H1 (cell line): Measurements from ENCODE around the gene KLK5. TPM values are rescaled to one million over a fixed set of nuclear protein-coding genes. Genes with fewer than 3 reads are reported as not detected.

Source experiments
- CTCF ChIA-PET: fragments of 300-600 bp; sonication (Branson Sonifier 250); formaldehyde crosslinking; loops from one replicate; lab custom pipeline; 2021; ENCODE audit not compliant: partially characterized antibody; lab: Charles Lee
- POLR2A ChIA-PET: fragments of 300-600 bp; sonication (Branson Sonifier 250); formaldehyde crosslinking; loops from one replicate; lab custom pipeline; 2021; ENCODE audit warnings: inconsistent platforms; ENCODE audit not compliant: partially characterized antibody; lab: Charles Lee
- DNase-seq, 2 experiments: peaks; one replicate each; pipeline versions ENCODE4 v3.0.0 to v3.0.0-alpha.2; 2010 to 2022; ENCODE audit warnings: low spot score in 2 of 2, low read depth in 1 of 2, mixed read lengths in 1 of 2
- FAIRE-seq: peaks from 2 replicates; lab custom pipeline; 2011; peaks lifted over from hg19 to GRCh38; lab: Jason Lieb, UNC
- H2AFZ ChIP-seq: 2 replicates; pipeline ENCODE4 v1.8.1; 2012; ENCODE audit warnings: low read length, inconsistent platforms
- H2AK5ac ChIP-seq: 2 replicates; pipeline ENCODE4 v1.6.1; 2013; ENCODE audit warnings: low read depth, low read length
- H2BK120ac ChIP-seq: replicated peaks from 2 replicates; pipeline ENCODE3; 2013; ENCODE audit warnings: low read depth, low read length, inconsistent platforms
- H2BK12ac ChIP-seq: 2 replicates; pipeline ENCODE4 v1.6.1; 2013; ENCODE audit warnings: low read depth, low read length
- H2BK15ac ChIP-seq: 2 replicates; pipeline ENCODE4 v1.6.1; 2013; ENCODE audit warnings: low read length
- H2BK20ac ChIP-seq: 2 replicates; pipeline ENCODE4 v1.6.1; 2013; ENCODE audit warnings: low read length
- H2BK5ac ChIP-seq: 2 replicates; pipeline ENCODE4 v1.6.1; 2013; ENCODE audit warnings: low read depth, low read length
- H3K14ac ChIP-seq: 2 replicates; pipeline ENCODE4 v1.6.1; 2013; ENCODE audit warnings: inconsistent platforms; ENCODE audit not compliant: insufficient read length
- H3K18ac ChIP-seq: 2 replicates; pipeline ENCODE4 v1.6.1; 2013; ENCODE audit warnings: low read length; ENCODE audit errors: extremely low read depth
- H3K23ac ChIP-seq: 2 replicates; pipeline ENCODE4 v1.6.1; 2013; ENCODE audit warnings: inconsistent platforms; ENCODE audit not compliant: insufficient read length
- H3K23me2 ChIP-seq: 2 replicates; pipeline ENCODE4 v1.6.1; 2013; ENCODE audit warnings: low read depth, low read length
- H3K27ac ChIP-seq: 2 replicates; pipeline ENCODE4 v1.6.1; 2011; ENCODE audit warnings: low read depth, low read length, inconsistent platforms
- H3K27me3 ChIP-seq, 4 experiments: replicated peaks in 1 of 4; 1 replicate in 1 of 4; 2 replicates in 3 of 4; pipeline versions ENCODE4 v1.6.1 to v1.8.1; 2011 to 2013; ENCODE audit warnings: low read length in 3 of 4, mild to moderate bottlenecking in 3 of 4, inconsistent platforms in 2 of 4, mixed read lengths in 2 of 4, moderate library complexity in 1 of 4; ENCODE audit not compliant: control insufficient read depth in 3 of 4, insufficient read depth in 3 of 4; ENCODE audit errors: extremely low read depth in 1 of 4
- H3K36me3 ChIP-seq, 4 experiments: 2 replicates each; pipeline versions ENCODE4 v1.6.1 to v1.8.1; 2011 to 2013; ENCODE audit warnings: mild to moderate bottlenecking in 4 of 4, low read length in 3 of 4, moderate library complexity in 2 of 4, control low read depth in 1 of 4, inconsistent platforms in 1 of 4; ENCODE audit not compliant: insufficient read depth in 4 of 4, control insufficient read depth in 2 of 4
- H3K4ac ChIP-seq: replicated peaks from 2 replicates; pipeline ENCODE3; 2013; ENCODE audit warnings: low read length, low read depth, mixed read lengths, inconsistent platforms; ENCODE audit not compliant: insufficient read length
- H3K4me1 ChIP-seq, 4 experiments: replicated peaks in 1 of 4; 1 replicate in 1 of 4; 2 replicates in 3 of 4; pipeline versions ENCODE4 v1.6.1 to v1.8.1; 2011 to 2013; ENCODE audit warnings: low read length in 3 of 4, inconsistent platforms in 2 of 4, mixed read lengths in 1 of 4; ENCODE audit not compliant: insufficient read depth in 4 of 4, control insufficient read depth in 3 of 4
- H3K4me2 ChIP-seq, 2 experiments: 2 replicates each; pipeline versions ENCODE4 v1.6.1 to v1.8.1; 2011 to 2013; ENCODE audit warnings: low read depth in 2 of 2, low read length in 2 of 2, control low read depth in 1 of 2, inconsistent platforms in 1 of 2, mild to moderate bottlenecking in 1 of 2; ENCODE audit not compliant: insufficient read depth in 1 of 2
- H3K4me3 ChIP-seq, 4 experiments: fragments of 200-600, 300-600 bp in 1 of 4; sonication (generic), shearing (Covaris generic), sonication (Bioruptor Twin) in 1 of 4; 2 replicates each; pipeline versions ENCODE4 v1.5.1 to v1.8.1; 2011 to 2016; ENCODE audit warnings: low read length in 4 of 4, low read depth in 3 of 4, control low read depth in 2 of 4, inconsistent platforms in 2 of 4, mild to moderate bottlenecking in 2 of 4, mixed read lengths in 1 of 4, moderate library complexity in 1 of 4; ENCODE audit not compliant: insufficient read depth in 2 of 4; ENCODE audit errors: extremely low read depth in 1 of 4
- H3K56ac ChIP-seq: replicated peaks from 2 replicates; pipeline ENCODE3; 2013; ENCODE audit warnings: low read depth, mild to moderate bottlenecking, mixed read lengths, low read length, inconsistent platforms; ENCODE audit not compliant: insufficient read length
- H3K79me1 ChIP-seq: 2 replicates; pipeline ENCODE4 v1.6.1; 2013; ENCODE audit warnings: low read depth, low read length, control low read depth
- H3K79me2 ChIP-seq, 2 experiments: 2 replicates each; pipeline versions ENCODE4 v1.6.1 to v1.8.1; 2012 to 2013; ENCODE audit warnings: low read length in 2 of 2, mild to moderate bottlenecking in 2 of 2, inconsistent platforms in 1 of 2; ENCODE audit not compliant: insufficient read depth in 2 of 2, control insufficient read depth in 1 of 2
- H3K9ac ChIP-seq, 4 experiments: replicated peaks in 1 of 4; 1 replicate in 1 of 4; 2 replicates in 3 of 4; pipeline versions ENCODE4 v1.6.1 to v1.8.1; 2011 to 2013; ENCODE audit warnings: low read depth in 3 of 4, low read length in 3 of 4, control low read depth in 2 of 4, mild to moderate bottlenecking in 2 of 4, moderate library complexity in 2 of 4, inconsistent platforms in 1 of 4; ENCODE audit errors: extremely low read depth in 1 of 4
- H3K9me3 ChIP-seq, 2 experiments: 2 replicates each; pipeline versions ENCODE4 v1.6.1 to v1.8.1; 2012 to 2013; ENCODE audit warnings: mild to moderate bottlenecking in 2 of 2, moderate library complexity in 2 of 2, control low read depth in 1 of 2, inconsistent platforms in 1 of 2, low read depth in 1 of 2, low read length in 1 of 2, mixed read lengths in 1 of 2; ENCODE audit not compliant: insufficient read depth in 2 of 2
- H4K20me1 ChIP-seq, 2 experiments: replicated peaks in 1 of 2; 2 replicates each; pipeline versions ENCODE3 to v1.8.1; 2011 to 2013; ENCODE audit warnings: inconsistent platforms in 2 of 2, low read length in 2 of 2, mild to moderate bottlenecking in 1 of 2; ENCODE audit not compliant: insufficient read depth in 2 of 2, control insufficient read depth in 1 of 2
- H4K5ac ChIP-seq: 2 replicates; pipeline ENCODE4 v1.6.1; 2013; ENCODE audit warnings: low read length, low read depth, mixed read lengths, inconsistent platforms; ENCODE audit not compliant: insufficient read length
- H4K8ac ChIP-seq: 2 replicates; pipeline ENCODE4 v1.8.0; 2013; ENCODE audit warnings: mild to moderate bottlenecking, moderate library complexity, low read length, inconsistent platforms; ENCODE audit not compliant: insufficient read depth; ENCODE audit errors: extremely low read depth
- H4K91ac ChIP-seq: replicated peaks from 2 replicates; pipeline ENCODE3; 2013; ENCODE audit warnings: low read length, mixed read lengths, inconsistent platforms; ENCODE audit not compliant: insufficient read length
- EZH2 ChIP-seq: fragments of 200-600 bp; sonication (generic); IDR thresholded peaks from 2 replicates; pipeline ENCODE4 v1.7.1; 2012; ENCODE audit warnings: low read depth, mild to moderate bottlenecking, moderate library complexity, low read length, inconsistent platforms; ENCODE audit not compliant: severe bottlenecking
- MAFK ChIP-seq: IDR thresholded peaks from 2 replicates; pipeline ENCODE4 v1.6.1; 2012; ENCODE audit warnings: low read depth, mild to moderate bottlenecking, improper control_type of control experiment, low read length
- TAF7 ChIP-seq: optimal IDR thresholded peaks from 2 replicates; pipeline ENCODE3; 2011; ENCODE audit warnings: low read depth, mild to moderate bottlenecking, inconsistent platforms, low read length, moderate library complexity, borderline replicate concordance
- USF2 ChIP-seq: IDR thresholded peaks from 2 replicates; pipeline ENCODE4 v1.6.1; 2011; ENCODE audit warnings: low read length, improper control_type of control experiment
- WGBS, 2 experiments: shearing (Covaris generic) in 1 of 2; methylation state at CpG; one replicate each; pipeline versions ENCODE4 v1.1.6 to v1.1.7; 2013 to 2015; ENCODE audit warnings: low lambda C conversion rate in 2 of 2, mixed read lengths in 2 of 2, inconsistent platforms in 1 of 2, low coverage in 1 of 2, missing lambda C conversion rate in 1 of 2; ENCODE audit not compliant: insufficient replicate concordance in 2 of 2, insufficient coverage in 1 of 2, insufficient read length in 1 of 2; ENCODE audit errors: extremely low coverage in 1 of 2, missing lambda C conversion rate in 1 of 2; 5-methylcytosine and 5-hydroxymethylcytosine counted together
- polyA plus RNA-seq, 7 experiments: library from polyadenylated mRNA; depleted of rRNA in 3 of 7; stranded (reverse) in 5 of 7; unstranded in 2 of 7; fragments of >200 nt in 5 of 7; fragments of 200-250 nt in 2 of 7; gene quantifications; 1 replicate in 5 of 7; 2 replicates in 1 of 7; 4 replicates in 1 of 7; pipeline versions ENCODE4 v1.2.1 to v1.2.3, GENCODE V29; 2011 to 2013; ENCODE audit warnings: missing spikeins in 2 of 7, mixed read lengths in 2 of 7
- total RNA-seq: library from RNA; stranded (reverse); fragmentation: NEBNext Ultra II Directional; extraction: Animal tissue kit (Norgen Biotek cat#: 25700); gene quantifications from 2 replicates; pipeline ENCODE4 v1.2.1, GENCODE V29; 2021

Gene KLK5
- total and polyA plus RNA-seq, 2 of the 8 experiments (the other 6 are each of a cell fraction or from before 2014, with no cell fraction given): 0.76 to 2.0 TPM

- H2BK5ac ChIP-seq: no peak overlapping the region
- H4K8ac ChIP-seq: no peak overlapping the region
- no peak overlapping the region for H2AFZ ChIP-seq
- peak overlapping the region; percentile 57 for H4K91ac ChIP-seq
- H3K27ac ChIP-seq: no peak overlapping the region
- WGBS, 2 experiments: 90% methylated on average over 6 of the region's 6 CpGs; no CpG with 5 or more reads in 1 of the 2 experiments
- H4K5ac ChIP-seq: no peak overlapping the region
- peaks cover 23 to 26% of the 10 kb centered on the region in 2 experiments for H3K9me3 ChIP-seq
- no peak overlapping the region for H3K14ac ChIP-seq
- H2BK20ac ChIP-seq: no peak overlapping the region
- H3K4ac ChIP-seq: no peak overlapping the region
- H3K79me1 ChIP-seq: no peaks in the 10 kb centered on the region
- H2BK120ac ChIP-seq: no peak overlapping the region
- no peaks in the 10 kb centered on the region for H3K79me2 ChIP-seq
- H3K23ac ChIP-seq: no peak overlapping the region
- H3K27me3 ChIP-seq: peaks cover 0 to 3% (median 1%) of the 10 kb centered on the region in 4 experiments; a peak in 1 of 7 replicates
- H4K20me1 ChIP-seq: peaks cover 0 to 2% of the 10 kb centered on the region in 2 experiments
- no peak for DNase-seq
- no peak overlapping the region for H2BK12ac ChIP-seq
- no peak overlapping the region for H3K18ac ChIP-seq
- H3K4me2 ChIP-seq: no peak overlapping the region
- POLR2A ChIA-PET: no interaction called here
- no peaks in the 10 kb centered on the region for H3K36me3 ChIP-seq
- TF ChIP-seq TAF7 (no peak), EZH2 (no peak), USF2 (no peak), MAFK (no peak)
- H3K23me2 ChIP-seq: no peaks in the 10 kb centered on the region
- no peaks in the 10 kb centered on the region for H3K4me1 ChIP-seq
- H3K4me3 ChIP-seq: no peak overlapping the region
- H3K9ac ChIP-seq: no peak overlapping the region
- peak overlapping the region; percentile 10; the same call in 1 of the 2 replicates for H2AK5ac ChIP-seq
- H3K56ac ChIP-seq: no peak overlapping the region
- no peak for FAIRE-seq
- CTCF ChIA-PET: interaction anchor here (1.1 kb wide), 1 partner anchor 13 kb away, joined by 3 read pairs; no protein-coding TSS in a partner anchor
- no peak overlapping the region for H2BK15ac ChIP-seq
Observed at GRCh38 chr19:50896591-50897190, 56.1 kb downstream of the KLK5 start.
